Measurements from ENCODE around the gene ARFGEF3.

Gene ARFGEF3

DNA sequence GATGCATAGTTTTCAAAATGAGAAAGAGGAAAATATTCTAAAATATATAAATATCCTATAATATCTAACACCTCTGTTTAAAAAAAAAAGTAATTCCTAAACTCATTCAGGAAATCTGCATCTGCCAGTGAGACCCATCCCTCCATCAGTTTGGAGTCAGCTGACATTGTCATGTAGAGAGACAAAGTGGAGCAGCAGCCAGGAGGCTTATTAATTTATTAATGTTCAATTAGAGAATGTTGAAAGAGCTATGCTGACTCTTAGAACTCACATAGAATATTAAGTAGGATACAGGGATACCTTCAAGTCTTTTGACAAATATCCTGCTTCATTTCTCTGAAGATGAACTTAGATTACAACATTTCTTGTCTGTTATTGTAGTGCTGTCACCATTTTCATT lies 41.8 kb upstream of the ARFGEF3 start:
- TF ChIP-seq, protein P1, sequence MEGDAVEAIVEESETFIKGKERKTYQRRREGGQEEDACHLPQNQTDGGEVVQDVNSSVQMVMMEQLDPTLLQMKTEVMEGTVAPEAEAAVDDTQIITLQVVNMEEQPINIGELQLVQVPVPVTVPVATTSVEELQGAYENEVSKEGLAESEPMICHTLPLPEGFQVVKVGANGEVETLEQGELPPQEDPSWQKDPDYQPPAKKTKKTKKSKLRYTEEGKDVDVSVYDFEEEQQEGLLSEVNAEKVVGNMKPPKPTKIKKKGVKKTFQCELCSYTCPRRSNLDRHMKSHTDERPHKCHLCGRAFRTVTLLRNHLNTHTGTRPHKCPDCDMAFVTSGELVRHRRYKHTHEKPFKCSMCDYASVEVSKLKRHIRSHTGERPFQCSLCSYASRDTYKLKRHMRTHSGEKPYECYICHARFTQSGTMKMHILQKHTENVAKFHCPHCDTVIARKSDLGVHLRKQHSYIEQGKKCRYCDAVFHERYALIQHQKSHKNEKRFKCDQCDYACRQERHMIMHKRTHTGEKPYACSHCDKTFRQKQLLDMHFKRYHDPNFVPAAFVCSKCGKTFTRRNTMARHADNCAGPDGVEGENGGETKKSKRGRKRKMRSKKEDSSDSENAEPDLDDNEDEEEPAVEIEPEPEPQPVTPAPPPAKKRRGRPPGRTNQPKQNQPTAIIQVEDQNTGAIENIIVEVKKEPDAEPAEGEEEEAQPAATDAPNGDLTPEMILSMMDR (IDR thresholded peaks at IDR 0.05; ENCODE audit: control insufficient read depth, extremely low read depth, insufficient read depth), result no peak

DNA sequence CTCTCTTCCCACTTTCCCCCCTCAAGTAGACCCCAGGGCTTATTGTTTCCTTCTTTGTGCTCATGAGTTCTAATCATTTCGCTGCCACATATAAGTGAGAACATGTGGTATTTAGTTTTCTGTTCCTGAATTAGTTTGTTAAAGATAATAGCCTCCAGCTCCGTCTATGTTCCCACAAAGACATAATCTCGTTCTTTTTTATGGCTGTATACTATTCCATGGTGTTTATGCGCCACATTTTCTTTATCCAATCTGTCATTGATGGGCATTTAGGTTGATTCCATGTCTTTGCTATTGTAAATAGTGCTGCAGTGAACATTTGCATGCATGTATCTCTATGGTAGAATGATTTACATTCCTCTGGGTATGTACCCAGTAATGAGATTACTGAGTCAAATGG lies 37.6 kb upstream of the ARFGEF3 start:
- TF ChIP-seq, protein P1 (IDR thresholded peaks at IDR 0.05; ENCODE audit: control insufficient read depth, extremely low read depth, insufficient read depth), result no peak
- DNase-seq (ENCODE audit: low read depth), result no peak
- H3K4me3 ChIP-seq (ENCODE audit: low read depth, low read length), result no peak overlapping the region

More for the DNA sequence above, 41.8 kb upstream of the ARFGEF3 start:
- H3K4me3 ChIP-seq (ENCODE audit: low read depth, low read length), result no peak overlapping the region
- no peak for DNase-seq (ENCODE audit: low read depth)

DNA sequence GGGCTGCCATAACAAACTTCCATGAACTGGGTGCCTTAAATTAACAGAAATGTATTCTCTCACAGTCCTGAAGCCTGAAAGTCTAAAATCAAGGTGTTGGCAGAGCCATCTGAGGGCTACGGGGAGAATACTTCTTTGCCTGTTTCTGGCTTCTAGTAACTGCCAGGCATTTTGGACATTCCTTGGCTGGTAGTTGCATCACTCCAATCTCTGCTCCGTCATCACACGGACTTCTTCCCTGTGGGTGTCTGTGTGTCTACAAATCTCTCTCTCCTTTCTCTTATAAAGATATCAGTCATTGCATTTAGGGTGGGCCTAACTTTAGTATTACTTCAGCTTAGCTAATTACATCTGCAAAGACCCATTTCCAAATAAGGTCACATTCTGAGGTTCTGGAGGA lies 33.6 kb upstream of the ARFGEF3 start:
- no peak for DNase-seq (ENCODE audit: low read depth)
- TF ChIP-seq, protein P1 (IDR thresholded peaks at IDR 0.05; ENCODE audit: control insufficient read depth, extremely low read depth, insufficient read depth), result no peak
- H3K4me3 ChIP-seq (ENCODE audit: low read depth, low read length), result no peak overlapping the region

DNA sequence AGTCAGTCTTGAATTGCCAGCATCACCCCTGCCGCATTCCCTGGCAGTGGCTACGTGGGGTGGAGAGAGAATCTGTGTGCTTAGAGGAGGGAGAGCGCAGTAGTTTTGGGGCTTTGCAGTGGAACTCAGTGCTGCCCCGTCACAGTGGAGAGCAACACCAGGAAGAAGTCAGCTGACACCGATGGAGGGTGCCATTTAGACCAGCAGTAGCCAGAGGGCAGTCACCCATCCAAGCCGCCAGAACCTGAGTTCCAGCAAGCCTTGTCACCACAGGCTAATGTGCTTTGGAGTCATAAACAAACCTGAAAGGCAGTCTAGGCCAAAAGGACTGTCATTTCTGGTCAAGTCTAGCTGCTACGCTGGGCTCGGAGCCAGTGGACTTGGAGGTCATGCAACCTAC lies 32.5 kb upstream of the ARFGEF3 start:
- TF ChIP-seq, protein P1 (IDR thresholded peaks at IDR 0.05; ENCODE audit: control insufficient read depth, extremely low read depth, insufficient read depth), result no peak
- no peak for DNase-seq (ENCODE audit: low read depth)
- H3K4me3 ChIP-seq (ENCODE audit: low read depth, low read length), result no peak overlapping the region

DNA sequence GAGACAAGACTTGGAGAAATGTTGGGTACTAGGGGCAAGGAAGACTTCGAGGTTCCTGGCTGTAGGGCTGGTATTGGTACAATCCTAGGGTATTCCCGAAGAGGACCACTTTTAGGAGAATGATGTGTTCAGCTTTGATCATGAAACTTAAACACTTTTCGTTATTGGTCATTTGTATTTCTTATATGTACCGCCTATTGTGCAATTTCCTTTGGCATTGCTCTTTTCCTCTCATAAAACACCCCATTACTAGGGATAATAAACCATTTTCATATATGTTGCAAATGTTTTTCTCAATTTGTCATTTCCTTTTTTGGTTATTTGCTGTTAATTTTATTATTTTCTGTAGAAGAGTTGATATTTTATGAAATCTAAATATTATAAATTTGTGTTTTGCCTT lies 18.9 kb upstream of the ARFGEF3 start:
- DNase-seq (ENCODE audit: low read depth), result no peak
- no peak overlapping the region for H3K4me3 ChIP-seq (ENCODE audit: low read depth, low read length)
- TF ChIP-seq, protein P1 (IDR thresholded peaks at IDR 0.05; ENCODE audit: control insufficient read depth, extremely low read depth, insufficient read depth), result no peak

DNA sequence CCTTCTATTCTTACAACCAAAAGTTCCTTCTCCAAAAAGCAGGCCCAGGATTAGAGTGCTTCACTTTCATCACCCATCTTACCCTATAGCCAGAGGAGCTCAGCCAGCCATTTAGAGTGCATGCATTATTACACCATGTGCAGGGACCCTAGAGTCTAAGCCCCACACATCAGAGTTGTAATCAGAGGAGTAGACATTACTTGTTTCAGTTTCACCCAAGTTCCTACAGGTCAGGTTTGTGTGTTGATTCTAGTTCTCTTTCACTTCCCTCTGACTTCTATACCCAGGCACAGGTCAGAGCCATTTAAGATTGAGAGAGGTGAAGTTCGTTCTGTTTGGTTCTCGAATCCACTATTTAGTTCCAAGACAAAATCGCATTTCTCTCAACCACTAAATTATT lies 16.3 kb upstream of the ARFGEF3 start:
- TF ChIP-seq, protein P1 (IDR thresholded peaks at IDR 0.05; ENCODE audit: control insufficient read depth, extremely low read depth, insufficient read depth), result no peak
- DNase-seq (ENCODE audit: low read depth), result no peak
- no peak overlapping the region for H3K4me3 ChIP-seq (ENCODE audit: low read depth, low read length)

DNA sequence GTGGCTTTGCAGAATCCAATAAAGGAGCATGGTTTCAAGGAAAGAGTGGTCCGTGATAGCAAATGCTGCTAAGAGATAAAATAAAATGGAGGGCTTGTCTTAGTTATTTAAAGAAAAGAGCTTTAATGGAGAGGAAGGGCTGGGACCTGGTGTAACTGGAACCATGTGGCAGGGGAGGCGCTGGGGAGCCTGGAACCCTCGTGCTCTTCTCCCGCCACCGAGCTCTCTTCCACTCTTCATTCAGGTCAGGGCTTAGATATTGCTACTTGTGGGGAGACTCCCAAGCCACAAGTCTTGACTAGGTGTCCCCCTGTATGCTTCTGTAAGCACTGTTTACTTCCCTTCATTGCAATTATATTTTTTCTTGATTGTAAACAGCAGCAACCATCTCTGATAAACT lies 15.2 kb upstream of the ARFGEF3 start:
- TF ChIP-seq, protein P1 (IDR thresholded peaks at IDR 0.05; ENCODE audit: control insufficient read depth, extremely low read depth, insufficient read depth), result no peak
- H3K4me3 ChIP-seq (ENCODE audit: low read depth, low read length), result no peak overlapping the region
- no peak for DNase-seq (ENCODE audit: low read depth)
